ENCODE data around the gene CHPF.

CHPF gene

GRCh38 chr2:219557791-219558785 is 14.5 kb upstream of the CHPF start:
- TF ChIP-seq CTCF (conservative IDR thresholded peaks at IDR 0.05; ENCODE audit: low read depth): no peak
- ChIA-PET POLR2A (ENCODE audit: low non-redundant PET) (no interaction called here), CTCF (interaction anchor here (0.6 to 1.1 kb wide), 2 partner anchors 16 to 28 kb away, joined by 3 to 4 read pairs; no protein-coding TSS in a partner anchor)
- no peak overlapping the region for H3K27ac ChIP-seq
- no peak for DNase-seq (ENCODE audit: low spot score)

- CTCF ChIA-PET: interaction anchor here (0.6 kb wide), 1 partner anchor 27 kb away, joined by 4 read pairs; no protein-coding TSS in a partner anchor
- H3K27ac ChIP-seq: no peak overlapping the region
- no peak for TF ChIP-seq CTCF (conservative IDR thresholded peaks at IDR 0.05; ENCODE audit: low read depth)
- POLR2A ChIA-PET (ENCODE audit: low non-redundant PET): no interaction called here
- DNase-seq (ENCODE audit: low spot score): no peak
Observed at GRCh38 chr2:219557320-219557719, 13.7 kb upstream of the CHPF start.

GRCh38 chr2:219556413-219556812 is 12.8 kb upstream of the CHPF start:
- ChIA-PET CTCF (no interaction called here), POLR2A (ENCODE audit: low non-redundant PET) (no interaction called here)
- no peak for TF ChIP-seq CTCF (conservative IDR thresholded peaks at IDR 0.05; ENCODE audit: low read depth)
- H3K27ac ChIP-seq: no peak overlapping the region
- no peak for DNase-seq (ENCODE audit: low spot score)

- H3K27ac ChIP-seq: no peak overlapping the region
- POLR2A ChIA-PET (ENCODE audit: low non-redundant PET): no interaction called here
- no peak for TF ChIP-seq CTCF (conservative IDR thresholded peaks at IDR 0.05; ENCODE audit: low read depth)
- DNase-seq (ENCODE audit: low spot score): no peak
- CTCF ChIA-PET: no interaction called here
Observed at GRCh38 chr2:219555956-219556355, 12.3 kb upstream of the CHPF start.

GRCh38 chr2:219554350-219554749 is 10.7 kb upstream of the CHPF start:
- TF ChIP-seq CTCF (conservative IDR thresholded peaks at IDR 0.05; ENCODE audit: low read depth): no peak
- no peak for DNase-seq (ENCODE audit: low spot score)
- ChIA-PET CTCF (no interaction called here), POLR2A (ENCODE audit: low non-redundant PET) (no interaction called here)
- H3K27ac ChIP-seq: no peak overlapping the region

- no peak for TF ChIP-seq CTCF (conservative IDR thresholded peaks at IDR 0.05; ENCODE audit: low read depth)
- POLR2A ChIA-PET (ENCODE audit: low non-redundant PET): no interaction called here
- H3K27ac ChIP-seq: no peak overlapping the region
- no peak for DNase-seq (ENCODE audit: low spot score)
- CTCF ChIA-PET: interaction anchor here (2.3 kb wide), 1 partner anchor 12 kb away, joined by 6 read pairs; no protein-coding TSS in a partner anchor
Observed at GRCh38 chr2:219553463-219553963, 9.9 kb upstream of the CHPF start.

All from RWPE1 (cell line).